ENCODE results near the gene TMEM54. TPM values are rescaled to one million over a fixed set of nuclear protein-coding genes. Genes with fewer than 3 reads are reported as not detected.

The TMEM54 gene
- total RNA-seq, 4 donors from 2014 or later = 13.1 to 41.4 (median 26.3) TPM

GRCh38 chr1:32947669-32948389, 46.6 kb upstream of the TMEM54 start:
- 81 to 85% methylated on average over 6 of the region's 6 CpGs for WGBS, 2 donors
- H3K4me1 ChIP-seq = peaks cover 0 to 22% (median 8%) of the 10 kb centered on the region in 4 donors
- H3K4me3 ChIP-seq = no peak overlapping the region
- no peak for DNase-seq (ENCODE audit: low spot score in 2 of 2)
- H3K9me3 ChIP-seq = no peaks in the 10 kb centered on the region
- H3K27ac ChIP-seq = peak overlapping the region in 3 of 4 donors; percentile 34 to 62 (median 57)
- no peak for TF ChIP-seq CTCF (IDR thresholded peaks at IDR 0.05)
- TF ChIP-seq EP300 (IDR thresholded peaks at IDR 0.05) = no peak
- TF ChIP-seq POLR2A (IDR thresholded peaks at IDR 0.05) = no peak
- H3K36me3 ChIP-seq = peaks cover 2 to 54% (median 10%) of the 10 kb centered on the region in 3 donors
- no peaks in the 10 kb centered on the region for H3K27me3 ChIP-seq

GRCh38 chr1:32946413-32946812, 45.2 kb upstream of the TMEM54 start:
- Histone ChIP-seq H3K36me3 (peaks cover 2 to 68% (median 14%) of the 10 kb centered on the region in 3 donors), H3K27me3 (no peaks in the 10 kb centered on the region), H3K27ac (no peak overlapping the region), H3K9me3 (no peaks in the 10 kb centered on the region), H3K4me1 (peaks cover 0 to 22% (median 8%) of the 10 kb centered on the region in 4 donors), H3K4me3 (no peak overlapping the region)
- TF ChIP-seq CTCF (IDR thresholded peaks at IDR 0.05) (no peak), POLR2A (IDR thresholded peaks at IDR 0.05) (no peak), EP300 (IDR thresholded peaks at IDR 0.05) (no peak)
- 48 to 55% methylated on average over 2 of the region's 2 CpGs for WGBS, 2 donors
- no peak for DNase-seq (ENCODE audit: low spot score in 2 of 2)

GRCh38 chr1:32944180-32944579, 43.0 kb upstream of the TMEM54 start:
- TF ChIP-seq POLR2A (IDR thresholded peaks at IDR 0.05) (no peak), EP300 (IDR thresholded peaks at IDR 0.05) (no peak), CTCF (IDR thresholded peaks at IDR 0.05) (no peak)
- Histone ChIP-seq H3K27me3 (no peaks in the 10 kb centered on the region), H3K9me3 (no peaks in the 10 kb centered on the region), H3K4me3 (no peak overlapping the region), H3K27ac (no peak overlapping the region), H3K36me3 (peaks cover 2 to 82% (median 14%) of the 10 kb centered on the region in 3 donors), H3K4me1 (peaks cover 0 to 27% (median 10%) of the 10 kb centered on the region in 4 donors)
- no peak for DNase-seq (ENCODE audit: low spot score in 2 of 2)

GRCh38 chr1:32939655-32940371, 38.6 kb upstream of the TMEM54 start:
- TF ChIP-seq CTCF (IDR thresholded peaks at IDR 0.05) = no peak
- TF ChIP-seq EP300 (IDR thresholded peaks at IDR 0.05) = peak in 1 of 2 donors; percentile 46
- DNase-seq (ENCODE audit: low spot score in 2 of 2) = no peak
- H3K4me1 ChIP-seq = peaks cover 0 to 19% (median 7%) of the 10 kb centered on the region in 4 donors
- no peaks in the 10 kb centered on the region for H3K27me3 ChIP-seq
- WGBS, 2 donors = 59 to 65% methylated on average over 4 of the region's 4 CpGs
- no peak overlapping the region for H3K4me3 ChIP-seq
- peaks cover 0 to 96% (median 8%) of the 10 kb centered on the region in 3 donors for H3K36me3 ChIP-seq
- no peaks in the 10 kb centered on the region for H3K9me3 ChIP-seq
- H3K27ac ChIP-seq = peak overlapping the region in 1 of 4 donors; percentile 61

- Histone ChIP-seq H3K4me3 (no peak overlapping the region), H3K4me1 (peaks cover 0 to 28% (median 10%) of the 10 kb centered on the region in 4 donors), H3K27ac (no peak overlapping the region), H3K9me3 (no peaks in the 10 kb centered on the region), H3K36me3 (peaks cover 0 to 70% (median 3%) of the 10 kb centered on the region in 3 donors), H3K27me3 (no peaks in the 10 kb centered on the region)
- no peak for TF ChIP-seq CTCF (IDR thresholded peaks at IDR 0.05)
- TF ChIP-seq EP300 (IDR thresholded peaks at IDR 0.05) = no peak
- no peak for TF ChIP-seq POLR2A (IDR thresholded peaks at IDR 0.05)
- DNase-seq (ENCODE audit: low spot score in 2 of 2) = no peak
- 90 to 95% methylated on average over 4 of the region's 4 CpGs for WGBS, 2 donors
These were observed 35.9 kb upstream of the TMEM54 start for GRCh38 chr1:32937061-32937460.
